Measurements from ENCODE around the gene RHOV. TPM values are rescaled to one million over a fixed set of nuclear protein-coding genes. Genes with fewer than 3 reads are reported as not detected.

The RHOV gene
- total RNA-seq, 1 donor from 2014 or later, result not detected

DNA sequence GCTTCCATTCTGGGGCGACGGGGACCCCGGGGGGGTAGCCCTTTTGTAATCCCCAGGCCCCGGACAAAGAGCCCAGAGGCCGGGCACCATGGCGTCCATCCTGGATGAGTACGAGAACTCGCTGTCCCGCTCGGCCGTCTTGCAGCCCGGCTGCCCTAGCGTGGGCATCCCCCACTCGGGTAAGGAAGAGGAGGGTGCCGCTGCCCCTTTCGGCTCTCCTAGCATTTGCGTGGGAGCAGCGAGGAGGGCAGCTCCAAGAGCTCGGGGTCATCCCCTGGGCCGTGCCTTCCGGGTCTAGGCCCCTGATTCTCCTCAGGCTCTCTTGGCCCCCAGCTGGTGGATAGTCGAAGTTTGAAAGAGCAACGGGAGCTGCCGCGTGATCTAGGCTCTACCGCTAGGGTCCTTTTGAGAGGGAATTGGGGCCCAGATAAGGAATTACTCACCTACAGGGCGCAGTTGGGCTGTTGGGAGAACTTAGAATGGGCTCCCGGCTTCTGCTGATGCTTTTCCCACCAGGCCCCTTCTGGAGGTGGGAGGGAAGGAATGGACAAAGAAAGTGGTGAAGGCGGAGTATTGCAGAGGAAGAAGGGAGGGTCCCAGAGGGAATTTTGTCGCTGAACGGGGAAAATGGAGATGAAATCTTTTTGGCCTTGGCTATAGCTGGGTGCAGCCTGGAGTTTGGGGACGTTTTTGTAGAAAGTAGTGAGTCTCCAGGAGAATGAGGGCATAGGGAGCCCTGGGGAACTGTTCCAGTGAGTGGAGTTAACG is 20.8 kb upstream of the RHOV start:
- intact Hi-C loops (cut with micrococcal nuclease), result no loop called here
- Histone ChIP-seq H3K27ac (replicated peaks) (peak overlapping the region; percentile 90), H3K4me3 (peak overlapping the region; percentile 83), H3K36me3 (peaks cover 39% of the 10 kb centered on the region), H3K9me3 (replicated peaks) (no peaks in the 10 kb centered on the region), H3K4me1 (peaks cover 32% of the 10 kb centered on the region), H3K27me3 (ENCODE audit: low read depth) (no peaks in the 10 kb centered on the region)
- TF ChIP-seq, protein P1, sequence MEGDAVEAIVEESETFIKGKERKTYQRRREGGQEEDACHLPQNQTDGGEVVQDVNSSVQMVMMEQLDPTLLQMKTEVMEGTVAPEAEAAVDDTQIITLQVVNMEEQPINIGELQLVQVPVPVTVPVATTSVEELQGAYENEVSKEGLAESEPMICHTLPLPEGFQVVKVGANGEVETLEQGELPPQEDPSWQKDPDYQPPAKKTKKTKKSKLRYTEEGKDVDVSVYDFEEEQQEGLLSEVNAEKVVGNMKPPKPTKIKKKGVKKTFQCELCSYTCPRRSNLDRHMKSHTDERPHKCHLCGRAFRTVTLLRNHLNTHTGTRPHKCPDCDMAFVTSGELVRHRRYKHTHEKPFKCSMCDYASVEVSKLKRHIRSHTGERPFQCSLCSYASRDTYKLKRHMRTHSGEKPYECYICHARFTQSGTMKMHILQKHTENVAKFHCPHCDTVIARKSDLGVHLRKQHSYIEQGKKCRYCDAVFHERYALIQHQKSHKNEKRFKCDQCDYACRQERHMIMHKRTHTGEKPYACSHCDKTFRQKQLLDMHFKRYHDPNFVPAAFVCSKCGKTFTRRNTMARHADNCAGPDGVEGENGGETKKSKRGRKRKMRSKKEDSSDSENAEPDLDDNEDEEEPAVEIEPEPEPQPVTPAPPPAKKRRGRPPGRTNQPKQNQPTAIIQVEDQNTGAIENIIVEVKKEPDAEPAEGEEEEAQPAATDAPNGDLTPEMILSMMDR (IDR thresholded peaks at IDR 0.05; ENCODE audit: borderline replicate concordance), result peak; percentile 52
- DNase-seq, result no peak

DNA sequence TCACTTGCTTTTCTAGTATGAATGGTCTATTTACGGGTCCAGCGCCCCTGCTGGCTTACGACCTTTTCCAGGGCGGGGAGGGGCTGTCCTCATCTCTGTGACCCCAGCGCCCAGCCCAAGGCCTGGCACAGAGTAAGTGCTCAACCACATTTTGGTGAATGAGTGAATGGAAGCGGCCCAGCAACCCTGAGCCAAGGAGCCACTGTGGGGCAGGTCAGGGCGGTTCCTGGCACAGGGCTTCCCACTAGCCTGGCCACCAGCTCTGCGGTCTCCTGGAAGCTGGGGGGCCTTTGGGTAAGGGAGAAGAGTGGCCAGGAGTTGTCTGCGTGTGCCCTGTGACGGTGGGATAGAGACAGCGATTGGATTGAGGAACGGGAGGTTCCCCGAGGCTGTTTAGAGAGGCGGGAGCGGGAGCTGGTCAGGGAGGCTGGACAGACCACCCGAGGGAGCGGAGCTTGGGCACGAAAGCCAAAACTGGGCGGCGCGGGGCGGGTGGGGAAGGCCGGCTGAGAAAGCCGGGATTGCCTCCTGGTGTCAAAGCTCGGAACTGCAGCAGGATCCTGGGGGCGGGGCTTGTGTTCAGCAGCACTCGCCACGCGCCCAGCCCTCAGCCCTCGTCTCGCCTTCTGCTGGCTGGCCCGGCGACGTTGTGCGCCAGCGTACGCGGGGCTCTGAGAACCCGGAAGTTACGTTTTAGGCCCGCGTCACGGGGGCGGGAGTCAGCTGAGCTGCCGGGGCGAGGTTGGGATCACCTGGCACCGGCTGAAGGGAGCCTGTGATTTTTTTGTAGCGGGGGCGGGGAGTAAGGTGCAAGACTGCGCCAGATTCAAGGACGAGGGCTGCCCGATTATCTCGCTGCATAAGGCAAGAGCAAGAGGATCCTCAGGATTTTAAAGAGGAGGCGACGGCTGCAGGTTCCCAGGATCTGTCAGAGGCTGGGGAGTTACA is 20.0 kb upstream of the RHOV start, which contains the start of gene VPS18:
Gene VPS18 (plus strand): TSS at position 718 of the 948 bp plus-strand sequence. CDS start 319 bp downstream, outside the sequence.
- TF ChIP-seq, protein P1 (IDR thresholded peaks at IDR 0.05; ENCODE audit: borderline replicate concordance), result peak; percentile 100
- Histone ChIP-seq H3K4me1 (peaks cover 32% of the 10 kb centered on the region), H3K36me3 (peaks cover 31% of the 10 kb centered on the region), H3K4me3 (peak within 1 kb of the TSS; percentile 83), H3K27ac (replicated peaks) (peak within 1 kb of the TSS; percentile 90), H3K9me3 (replicated peaks) (no peaks in the 10 kb centered on the region), H3K27me3 (ENCODE audit: low read depth) (no peaks in the 10 kb centered on the region)
- intact Hi-C loops (cut with micrococcal nuclease), result no loop called here
- peak; percentile 99 for DNase-seq

GRCh38 chr15:40893019-40893670 is 19.1 kb upstream of the RHOV start:
- no peak for DNase-seq
- Histone ChIP-seq H3K4me1 (peaks cover 32% of the 10 kb centered on the region), H3K27ac (replicated peaks) (peak overlapping the region; percentile 90), H3K27me3 (ENCODE audit: low read depth) (no peaks in the 10 kb centered on the region), H3K36me3 (peaks cover 22% of the 10 kb centered on the region), H3K9me3 (replicated peaks) (no peaks in the 10 kb centered on the region), H3K4me3 (peak overlapping the region; percentile 83)
- intact Hi-C loops (cut with micrococcal nuclease), result no loop called here
- TF ChIP-seq, protein P1 (IDR thresholded peaks at IDR 0.05; ENCODE audit: borderline replicate concordance), result no peak

- Histone ChIP-seq H3K9me3 (replicated peaks) (no peaks in the 10 kb centered on the region), H3K4me3 (no peak overlapping the region), H3K4me1 (peaks cover 32% of the 10 kb centered on the region), H3K27ac (replicated peaks) (no peak overlapping the region), H3K27me3 (ENCODE audit: low read depth) (no peaks in the 10 kb centered on the region), H3K36me3 (peaks cover 17% of the 10 kb centered on the region)
- TF ChIP-seq, protein P1 (IDR thresholded peaks at IDR 0.05; ENCODE audit: borderline replicate concordance), result no peak
- intact Hi-C loops (cut with micrococcal nuclease), result no loop called here
- DNase-seq, result no peak
Measured at GRCh38 chr15:40892447-40893012, 18.5 kb upstream of the RHOV start.
